Fibroblast of lung (primary cell): ENCODE data around the gene MYDGF. TPM values are rescaled to one million over a fixed set of nuclear protein-coding genes. Genes with fewer than 3 reads are reported as not detected.
"Not testable (repeated sequence)": the region's sequence is repeated elsewhere in the genome, so short reads cannot be mapped to it uniquely, and the experiment has no call there.

Source experiments
- DNase-seq, 2 donors: peaks; one replicate each; pipeline versions ENCODE4 v3.0.0 to v3.0.0-alpha.2; 2010; ENCODE audit warnings: low read depth in 2 of 2
- H2AFZ ChIP-seq: 2 replicates; pipeline ENCODE4 v1.5.1; 2012; ENCODE audit warnings: low read length, control low read depth, inconsistent platforms
- H3K27ac ChIP-seq: 2 replicates; pipeline ENCODE4 v1.5.1; 2011; ENCODE audit warnings: low read length, control low read depth; ENCODE audit not compliant: insufficient read depth
- H3K27me3 ChIP-seq: 2 replicates; pipeline ENCODE4 v1.5.1; 2011; ENCODE audit warnings: mild to moderate bottlenecking, low read length; ENCODE audit not compliant: control insufficient read depth, insufficient read depth
- H3K36me3 ChIP-seq: 2 replicates; pipeline ENCODE4 v1.5.1; 2011; ENCODE audit warnings: low read length; ENCODE audit not compliant: control insufficient read depth, insufficient read depth
- H3K4me1 ChIP-seq: 2 replicates; pipeline ENCODE4 v1.5.1; 2011; ENCODE audit warnings: low read length; ENCODE audit not compliant: control insufficient read depth, insufficient read depth; ENCODE audit errors: extremely low read depth
- H3K4me2 ChIP-seq: 2 replicates; pipeline ENCODE4 v1.5.1; 2011; ENCODE audit warnings: low read length, control low read depth; ENCODE audit not compliant: insufficient read depth; ENCODE audit errors: extremely low read depth
- H3K4me3 ChIP-seq, 4 experiments: fragments of 200-600 bp in 1 of 4; sonication (generic) in 1 of 4; replicated peaks in 1 of 4; 2 replicates each; pipeline ENCODE4 v1.5.1; 2011 to 2016; ENCODE audit warnings: low read length in 4 of 4, low read depth in 3 of 4, mild to moderate bottlenecking in 3 of 4, control low read depth in 2 of 4, inconsistent platforms in 1 of 4, mixed read lengths in 1 of 4; ENCODE audit not compliant: insufficient read depth in 1 of 4; ENCODE audit errors: control extremely low read depth in 1 of 4
- H3K79me2 ChIP-seq: 2 replicates; pipeline ENCODE4 v1.5.1; 2012; ENCODE audit warnings: mild to moderate bottlenecking, low read length, inconsistent platforms; ENCODE audit not compliant: control insufficient read depth, insufficient read depth
- H3K9ac ChIP-seq: 2 replicates; pipeline ENCODE4 v1.5.1; 2011; ENCODE audit warnings: mild to moderate bottlenecking, low read length, control low read depth; ENCODE audit not compliant: insufficient read depth
- H3K9me3 ChIP-seq: 2 replicates; pipeline ENCODE4 v1.5.1; 2012; ENCODE audit warnings: low read depth, low read length; ENCODE audit not compliant: control insufficient read depth, insufficient read depth
- H4K20me1 ChIP-seq: 2 replicates; pipeline ENCODE4 v1.5.1; 2011; ENCODE audit warnings: low read length; ENCODE audit not compliant: control insufficient read depth, insufficient read depth; ENCODE audit errors: extremely low read depth
- EZH2 ChIP-seq: IDR thresholded peaks from 2 replicates; pipeline ENCODE4 v1.5.1; 2012; ENCODE audit warnings: low read length, control low read depth, mild to moderate bottlenecking; ENCODE audit errors: missing control alignments
- polyA plus RNA-seq, 2 donors: library from polyadenylated mRNA; depleted of rRNA in 1 of 2; stranded (reverse) in 1 of 2; unstranded in 1 of 2; fragments of >200 nt; gene quantifications; 2 replicates each; pipeline ENCODE4 v1.2.1, GENCODE V29; 2011 to 2012; ENCODE audit warnings: missing spikeins in 1 of 2
- total RNA-seq: library from RNA; depleted of rRNA; stranded (reverse); fragments of >200 nt; gene quantifications from 2 replicates; pipeline ENCODE4 v1.2.1, GENCODE V29; 2014
- TF ChIP-seq, protein P1 (sequence below), 2 donors: IDR thresholded peaks in 1 of 2; conservative IDR thresholded peaks in 1 of 2; 1 replicate in 1 of 2; 2 replicates in 1 of 2; pipeline ENCODE4 v1.5.1; 2011 to 2012; ENCODE audit warnings: low read length in 2 of 2, control low read depth in 1 of 2, inconsistent platforms in 1 of 2, low read depth in 1 of 2, mild to moderate bottlenecking in 1 of 2

MYDGF gene
- total and polyA plus RNA-seq, 2 donors (not counting 1 experiment from before 2014, with no cell fraction given) = 167 to 181 TPM

DNA sequence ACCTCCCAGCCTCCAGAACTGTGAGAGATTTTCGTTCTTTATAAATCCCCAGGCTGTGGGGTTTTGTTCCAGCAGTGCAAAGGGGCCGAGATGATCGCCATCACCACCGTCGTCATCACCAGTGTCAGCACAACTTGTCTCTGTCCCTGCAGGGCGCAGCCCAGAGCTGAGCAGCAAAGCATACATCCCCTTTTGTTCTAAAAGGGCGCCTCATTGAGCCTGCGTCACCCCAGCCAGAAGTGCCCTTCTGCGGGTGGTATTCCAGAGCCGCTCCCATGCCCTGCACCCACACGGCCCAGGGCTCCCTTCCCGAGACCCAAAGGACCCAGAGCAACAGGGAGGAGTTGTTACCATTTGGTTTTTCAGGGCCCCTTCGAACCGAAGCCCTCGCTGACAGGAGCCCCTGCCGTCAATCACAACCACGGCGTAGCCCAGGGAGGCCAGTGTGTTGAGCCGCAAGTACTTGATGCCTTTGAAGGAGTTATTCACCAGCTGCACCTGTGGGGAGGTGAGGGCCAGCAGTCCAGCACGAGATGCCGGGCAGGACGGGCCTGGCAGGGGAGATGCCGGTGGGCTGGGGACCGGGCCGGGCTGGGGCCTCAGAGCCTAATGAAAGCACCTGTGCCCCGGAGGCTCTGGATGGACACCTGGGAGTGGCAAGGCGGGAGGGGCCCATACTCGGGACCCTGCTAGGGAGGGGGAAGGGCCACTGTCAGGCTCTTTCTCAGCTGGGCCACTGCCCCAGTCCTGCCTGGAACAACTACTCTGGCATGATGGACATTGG, 14.4 kb upstream of the MYDGF start:
- Histone ChIP-seq H3K79me2 (no peaks in the 10 kb centered on the region), H3K9me3 (no peaks in the 10 kb centered on the region), H4K20me1 (no peaks in the 10 kb centered on the region), H2AFZ (no peak overlapping the region), H3K4me2 (no peak overlapping the region), H3K4me3 (no peak overlapping the region), H3K36me3 (peaks cover 32% of the 10 kb centered on the region), H3K9ac (no peak overlapping the region), H3K4me1 (no peaks in the 10 kb centered on the region), H3K27me3 (no peaks in the 10 kb centered on the region), H3K27ac (no peak overlapping the region)
- no peak for DNase-seq
- TF ChIP-seq, protein P1, sequence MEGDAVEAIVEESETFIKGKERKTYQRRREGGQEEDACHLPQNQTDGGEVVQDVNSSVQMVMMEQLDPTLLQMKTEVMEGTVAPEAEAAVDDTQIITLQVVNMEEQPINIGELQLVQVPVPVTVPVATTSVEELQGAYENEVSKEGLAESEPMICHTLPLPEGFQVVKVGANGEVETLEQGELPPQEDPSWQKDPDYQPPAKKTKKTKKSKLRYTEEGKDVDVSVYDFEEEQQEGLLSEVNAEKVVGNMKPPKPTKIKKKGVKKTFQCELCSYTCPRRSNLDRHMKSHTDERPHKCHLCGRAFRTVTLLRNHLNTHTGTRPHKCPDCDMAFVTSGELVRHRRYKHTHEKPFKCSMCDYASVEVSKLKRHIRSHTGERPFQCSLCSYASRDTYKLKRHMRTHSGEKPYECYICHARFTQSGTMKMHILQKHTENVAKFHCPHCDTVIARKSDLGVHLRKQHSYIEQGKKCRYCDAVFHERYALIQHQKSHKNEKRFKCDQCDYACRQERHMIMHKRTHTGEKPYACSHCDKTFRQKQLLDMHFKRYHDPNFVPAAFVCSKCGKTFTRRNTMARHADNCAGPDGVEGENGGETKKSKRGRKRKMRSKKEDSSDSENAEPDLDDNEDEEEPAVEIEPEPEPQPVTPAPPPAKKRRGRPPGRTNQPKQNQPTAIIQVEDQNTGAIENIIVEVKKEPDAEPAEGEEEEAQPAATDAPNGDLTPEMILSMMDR (conservative IDR thresholded peaks at IDR 0.05 in 1 of 2, IDR thresholded peaks at IDR 0.05 in 1 of 2; ENCODE audit: low read depth in 1 of 2, low read length in 2 of 2) = no peak
- TF ChIP-seq EZH2 = no peak

DNA sequence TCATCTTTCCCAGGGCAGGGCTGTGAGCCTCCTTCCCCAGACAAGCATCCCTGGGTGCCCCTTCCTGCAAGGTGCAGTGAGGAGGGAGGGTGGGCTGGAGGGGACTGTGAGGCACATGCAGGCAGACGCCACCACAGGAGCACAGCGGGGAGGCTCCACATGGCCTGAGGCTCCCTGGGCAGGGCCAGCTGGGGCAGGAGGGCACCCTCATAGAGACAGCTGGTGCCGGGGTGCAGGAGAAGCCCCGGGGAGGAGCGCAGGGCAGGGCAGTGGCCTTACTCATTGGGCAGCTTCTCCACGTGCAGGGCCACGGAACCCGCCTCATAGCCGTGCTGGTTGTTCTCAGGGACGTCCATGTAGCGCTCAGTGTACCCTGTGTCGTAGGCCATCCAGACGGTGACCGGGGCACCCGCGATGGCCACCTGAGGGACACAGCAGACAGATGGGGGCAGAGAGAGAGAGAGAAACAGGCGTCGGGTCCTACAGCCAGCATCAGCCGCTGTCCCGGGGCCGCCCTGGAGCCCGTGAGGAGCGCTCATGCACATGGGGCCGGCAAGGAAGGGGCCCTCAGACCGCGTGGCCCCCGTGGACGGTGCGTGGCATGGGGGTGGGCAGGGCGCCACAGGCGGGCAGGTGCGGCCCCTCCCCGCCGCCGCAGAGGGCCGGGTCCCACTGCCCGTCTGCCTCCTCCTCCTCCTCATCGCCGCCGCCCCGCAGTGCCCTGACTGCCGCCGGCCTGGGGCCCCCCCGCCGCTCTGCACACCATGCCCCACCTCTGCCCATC, 12.5 kb upstream of the MYDGF start:
- TF ChIP-seq EZH2 = no peak
- TF ChIP-seq, protein P1 (conservative IDR thresholded peaks at IDR 0.05 in 1 of 2, IDR thresholded peaks at IDR 0.05 in 1 of 2; ENCODE audit: low read depth in 1 of 2, low read length in 2 of 2) = no peak
- peaks cover 24% of the 10 kb centered on the region for H3K36me3 ChIP-seq
- no peaks in the 10 kb centered on the region for H4K20me1 ChIP-seq
- no peaks in the 10 kb centered on the region for H3K79me2 ChIP-seq
- no peak overlapping the region for H2AFZ ChIP-seq
- no peaks in the 10 kb centered on the region for H3K9me3 ChIP-seq
- H3K4me3 ChIP-seq = no peak overlapping the region
- no peak overlapping the region for H3K27ac ChIP-seq
- no peak overlapping the region for H3K9ac ChIP-seq
- H3K4me1 ChIP-seq = no peaks in the 10 kb centered on the region
- no peaks in the 10 kb centered on the region for H3K27me3 ChIP-seq
- DNase-seq = no peak
- no peak overlapping the region for H3K4me2 ChIP-seq

DNA sequence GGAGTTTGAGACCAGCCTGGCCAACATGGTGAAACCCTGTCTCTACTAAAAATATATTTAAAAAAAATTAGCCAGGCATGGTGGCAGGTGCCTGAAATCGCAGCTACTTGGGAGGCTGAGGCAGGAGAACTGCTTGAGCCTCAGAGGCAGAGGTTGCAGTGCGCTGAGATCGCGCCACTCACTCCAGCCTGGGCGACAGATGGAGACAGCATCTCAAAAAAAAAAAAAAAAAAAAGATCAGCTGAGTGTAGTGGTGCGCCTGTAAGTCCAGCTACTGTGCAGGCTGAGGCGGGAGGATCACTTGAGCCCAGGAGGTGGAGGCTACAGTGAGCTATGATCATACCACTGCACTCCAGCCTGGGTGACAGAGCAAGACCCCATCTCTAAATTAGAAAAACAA, 9.9 kb upstream of the MYDGF start:
- peaks cover 22% of the 10 kb centered on the region for H3K36me3 ChIP-seq
- H2AFZ ChIP-seq, H3K9ac ChIP-seq, H4K20me1 ChIP-seq, H3K79me2 ChIP-seq, H3K4me1 ChIP-seq, H3K27me3 ChIP-seq, H3K4me3 ChIP-seq, H3K27ac ChIP-seq, DNase-seq, H3K9me3 ChIP-seq, H3K4me2 ChIP-seq: not testable (repeated sequence)
